ENCODE results near the gene BTBD1.

DNA sequence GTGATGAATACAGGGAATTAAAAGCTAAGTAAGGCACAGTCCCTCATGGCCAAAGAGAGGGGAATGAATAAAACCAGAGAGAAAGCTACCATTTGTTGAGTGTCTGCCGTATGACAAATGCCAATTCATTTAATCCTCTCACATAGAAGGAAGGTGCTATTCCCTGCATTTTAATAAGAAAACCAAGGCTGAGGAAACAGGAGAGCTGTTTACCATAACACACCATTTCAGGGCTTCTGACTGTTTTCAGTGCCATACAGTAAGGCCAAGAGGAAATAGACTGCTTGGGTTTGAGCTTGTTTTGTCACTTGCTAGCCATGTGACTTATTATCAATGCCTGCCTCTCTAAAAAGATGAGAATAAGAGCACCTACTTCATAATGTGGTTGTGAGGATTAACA, 10.1 kb downstream of the BTBD1 start:
- TF ChIP-seq, protein P1, sequence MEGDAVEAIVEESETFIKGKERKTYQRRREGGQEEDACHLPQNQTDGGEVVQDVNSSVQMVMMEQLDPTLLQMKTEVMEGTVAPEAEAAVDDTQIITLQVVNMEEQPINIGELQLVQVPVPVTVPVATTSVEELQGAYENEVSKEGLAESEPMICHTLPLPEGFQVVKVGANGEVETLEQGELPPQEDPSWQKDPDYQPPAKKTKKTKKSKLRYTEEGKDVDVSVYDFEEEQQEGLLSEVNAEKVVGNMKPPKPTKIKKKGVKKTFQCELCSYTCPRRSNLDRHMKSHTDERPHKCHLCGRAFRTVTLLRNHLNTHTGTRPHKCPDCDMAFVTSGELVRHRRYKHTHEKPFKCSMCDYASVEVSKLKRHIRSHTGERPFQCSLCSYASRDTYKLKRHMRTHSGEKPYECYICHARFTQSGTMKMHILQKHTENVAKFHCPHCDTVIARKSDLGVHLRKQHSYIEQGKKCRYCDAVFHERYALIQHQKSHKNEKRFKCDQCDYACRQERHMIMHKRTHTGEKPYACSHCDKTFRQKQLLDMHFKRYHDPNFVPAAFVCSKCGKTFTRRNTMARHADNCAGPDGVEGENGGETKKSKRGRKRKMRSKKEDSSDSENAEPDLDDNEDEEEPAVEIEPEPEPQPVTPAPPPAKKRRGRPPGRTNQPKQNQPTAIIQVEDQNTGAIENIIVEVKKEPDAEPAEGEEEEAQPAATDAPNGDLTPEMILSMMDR (conservative IDR thresholded peaks at IDR 0.05; ENCODE audit: low read depth, low read length) = no peak
- TF ChIP-seq EZH2 (IDR thresholded peaks at IDR 0.05; ENCODE audit: low read length, unreplicated experiment) = no peak
